ENCODE results near the gene GNB1L.
"Not testable (repeated sequence)": the region's sequence is repeated elsewhere in the genome, so short reads cannot be mapped to it uniquely, and the experiment has no call there.

GNB1L gene

GRCh38 chr22:19793661-19794310 is 60.9 kb downstream of the GNB1L start:
- no peak for DNase-seq (ENCODE audit: low read depth)

GRCh38 chr22:19793161-19793560 is 61.5 kb downstream of the GNB1L start:
- no peak for DNase-seq (ENCODE audit: low read depth)

GRCh38 chr22:19792383-19792896 is 62.2 kb downstream of the GNB1L start:
- not testable (repeated sequence) for DNase-seq (ENCODE audit: low read depth)

GRCh38 chr22:19791894-19792293 is 62.8 kb downstream of the GNB1L start:
- DNase-seq (ENCODE audit: low read depth): no peak

- DNase-seq (ENCODE audit: low read depth): no peak
These were observed 63.4 kb downstream of the GNB1L start for GRCh38 chr22:19791243-19791642.

GRCh38 chr22:19789828-19790227 is 64.8 kb downstream of the GNB1L start:
- DNase-seq (ENCODE audit: low read depth): no peak

GRCh38 chr22:19789406-19789805 is 65.3 kb downstream of the GNB1L start:
- DNase-seq (ENCODE audit: low read depth): no peak

GRCh38 chr22:19788661-19789225 is 65.9 kb downstream of the GNB1L start:
- no peak for DNase-seq (ENCODE audit: low read depth)

- DNase-seq (ENCODE audit: low read depth): no peak
These were observed 66.9 kb downstream of the GNB1L start for GRCh38 chr22:19787849-19788141.

- no peak for DNase-seq (ENCODE audit: low read depth)
These were observed 67.5 kb downstream of the GNB1L start for GRCh38 chr22:19786959-19787848.

GRCh38 chr22:19786264-19786585 is 68.4 kb downstream of the GNB1L start:
- no peak for DNase-seq (ENCODE audit: low read depth)

- DNase-seq (ENCODE audit: low read depth): no peak
These were observed 69.0 kb downstream of the GNB1L start for GRCh38 chr22:19785461-19786263.

- no peak for DNase-seq (ENCODE audit: low read depth)
These were observed 70.1 kb downstream of the GNB1L start for GRCh38 chr22:19784384-19785175.

- DNase-seq (ENCODE audit: low read depth): no peak
These were observed 70.9 kb downstream of the GNB1L start for GRCh38 chr22:19783586-19784383.

GRCh38 chr22:19782533-19782932 is 72.1 kb downstream of the GNB1L start:
- no peak for DNase-seq (ENCODE audit: low read depth)

- DNase-seq (ENCODE audit: low read depth): no peak
These were observed 74.9 kb downstream of the GNB1L start for GRCh38 chr22:19779685-19780268.

GRCh38 chr22:19779011-19779421 is 75.7 kb downstream of the GNB1L start:
- DNase-seq (ENCODE audit: low read depth): no peak

- DNase-seq (ENCODE audit: low read depth): not testable (repeated sequence)
These were observed 77.5 kb downstream of the GNB1L start for GRCh38 chr22:19777192-19777591.

GRCh38 chr22:19776433-19777031 is 78.1 kb downstream of the GNB1L start:
- DNase-seq (ENCODE audit: low read depth): no peak

Data from fibroblast of the conjunctiva (primary cell).